DMS 273 treated with DMSO at 0.1 percent for 48 hours (cell line): ENCODE measurements around the gene AFAP1.

Source experiments
- DNase-seq: peaks from one replicate; lab custom pipeline; 2025; lab: John Stamatoyannopoulos, UW

Gene AFAP1

DNA sequence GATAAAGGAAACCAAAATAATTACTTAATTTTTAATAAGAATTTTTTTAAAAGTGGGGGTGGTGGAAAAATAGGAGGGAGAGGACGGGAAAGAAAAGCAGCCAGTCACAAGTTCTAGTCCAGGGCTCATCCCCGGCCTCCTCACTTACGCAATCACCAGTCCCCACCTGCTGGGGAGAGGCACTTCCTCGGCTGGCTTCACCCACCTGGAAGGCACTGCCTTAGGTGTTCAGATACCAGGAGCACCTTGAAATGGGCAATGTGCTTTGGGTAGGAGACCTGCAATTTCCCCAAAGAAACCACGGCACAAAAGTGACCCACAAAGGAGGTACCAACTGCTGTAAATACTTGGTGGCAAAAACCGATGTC is 23.8 kb downstream of the AFAP1 start:
- DNase-seq = no peak

DNA sequence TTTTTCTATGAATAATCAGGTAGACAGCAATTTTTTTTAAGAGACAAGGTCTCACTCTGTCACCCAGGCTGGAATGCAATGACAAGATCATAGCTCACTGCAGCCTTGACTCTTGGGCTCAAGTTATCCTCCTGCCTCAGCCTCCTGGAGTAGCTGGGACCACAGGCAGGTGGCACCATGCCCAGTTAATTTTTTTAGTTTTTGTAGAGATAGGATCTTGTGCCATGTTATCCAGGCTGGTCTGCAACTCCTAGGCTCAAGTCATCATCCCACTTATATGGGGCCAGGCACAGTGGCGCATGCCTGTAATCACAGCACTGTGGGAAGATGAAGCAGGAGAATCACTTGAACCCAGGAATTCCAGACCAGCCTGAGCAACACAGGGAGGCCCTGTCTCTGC is 26.8 kb downstream of the AFAP1 start:
- DNase-seq = no peak

DNA sequence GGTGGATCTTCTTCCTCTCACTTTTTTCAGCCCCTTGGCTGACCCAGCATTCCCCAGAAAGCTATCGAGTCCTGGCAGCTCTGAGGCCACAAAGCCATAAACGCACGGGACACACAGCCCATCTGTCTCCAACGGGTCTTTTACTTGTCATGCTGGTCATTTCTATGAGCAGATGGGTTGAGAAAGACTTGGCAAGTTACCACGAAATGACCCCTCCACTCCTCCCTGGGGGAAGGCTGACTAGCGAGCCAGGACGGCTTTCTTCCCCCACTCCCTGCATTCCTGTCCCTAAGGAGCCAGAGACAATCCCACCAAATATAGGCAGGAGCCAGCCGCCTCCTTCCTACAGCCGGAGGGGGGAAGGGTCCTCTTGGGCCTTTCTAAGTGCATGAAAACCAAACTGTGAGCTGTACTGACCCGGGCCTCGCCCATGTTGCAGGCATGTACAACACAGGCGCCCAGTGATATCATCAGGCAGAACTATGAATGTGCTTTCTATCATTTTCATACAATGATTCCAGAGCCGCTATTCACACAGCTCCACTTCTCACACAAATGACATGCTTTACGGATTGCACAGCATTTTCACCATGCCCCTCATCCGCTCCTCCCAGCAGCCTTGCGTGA is 28.6 kb downstream of the AFAP1 start:
- peak; percentile 31 for DNase-seq

DNA sequence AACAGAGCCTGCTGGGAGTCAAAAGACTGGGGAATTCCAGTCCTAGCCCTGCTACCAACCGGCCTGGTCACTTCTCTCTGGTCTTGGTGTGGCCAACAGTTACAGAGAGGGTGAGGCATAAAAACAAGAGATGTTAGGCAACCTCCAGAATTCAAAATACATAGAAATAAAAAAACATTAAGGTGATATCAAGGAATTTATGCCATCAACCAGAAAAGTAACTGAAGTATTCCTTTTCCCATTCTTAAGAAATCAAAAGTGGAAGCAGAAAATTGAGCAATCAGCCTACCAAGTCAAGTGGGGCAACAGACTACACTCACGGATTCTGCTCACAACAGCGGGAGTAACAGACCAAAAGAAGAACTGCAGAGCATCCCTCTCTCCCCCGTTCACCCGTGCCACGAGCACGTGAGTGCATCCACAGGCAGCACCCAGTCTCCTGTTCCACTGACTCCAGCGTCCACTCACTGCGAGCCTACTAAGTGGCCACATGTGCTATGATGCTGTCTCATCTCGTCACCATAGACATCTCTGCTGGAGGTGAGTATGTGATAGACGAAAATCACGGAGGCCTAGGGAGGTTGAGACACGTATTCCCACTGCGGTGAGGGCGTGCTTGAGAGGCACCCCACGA is 29.3 kb downstream of the AFAP1 start:
- no peak for DNase-seq

DNA sequence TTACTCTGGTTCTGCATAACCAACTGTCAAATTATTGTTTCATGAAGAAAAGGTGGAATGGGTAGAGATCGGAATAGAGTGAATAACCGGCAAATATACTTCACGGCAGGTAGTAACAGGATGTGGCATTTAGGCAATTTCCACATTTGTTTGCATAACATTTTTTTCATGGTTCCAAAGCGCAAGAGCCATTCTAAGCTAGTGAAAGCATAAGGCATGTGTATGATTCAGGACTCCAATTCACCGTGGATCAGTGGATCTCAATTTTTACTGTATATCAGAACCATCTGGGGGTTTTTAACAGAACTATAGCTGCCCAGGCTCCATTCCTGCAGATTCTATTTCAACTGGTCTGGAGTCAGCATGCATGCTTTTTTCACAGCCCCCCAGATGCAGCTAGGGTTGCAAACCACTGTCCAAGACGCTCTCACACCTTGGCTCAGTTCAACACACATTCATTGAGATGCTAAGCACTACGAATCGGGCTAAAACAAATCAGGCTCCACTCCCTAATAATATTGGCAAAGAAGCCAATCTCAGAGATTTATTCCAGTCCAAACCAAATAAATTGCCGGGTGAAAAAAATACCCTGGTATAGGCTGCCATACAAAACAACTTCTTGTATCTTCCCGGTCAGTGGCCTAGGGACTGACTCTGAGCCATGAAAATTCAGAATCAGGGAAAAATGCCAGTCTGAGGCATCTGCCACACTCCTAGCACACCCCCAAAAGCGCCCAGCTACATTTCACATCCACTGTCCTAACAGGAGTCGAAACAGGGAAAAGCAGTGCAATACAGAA is 30.0 kb downstream of the AFAP1 start:
- no peak for DNase-seq

DNA sequence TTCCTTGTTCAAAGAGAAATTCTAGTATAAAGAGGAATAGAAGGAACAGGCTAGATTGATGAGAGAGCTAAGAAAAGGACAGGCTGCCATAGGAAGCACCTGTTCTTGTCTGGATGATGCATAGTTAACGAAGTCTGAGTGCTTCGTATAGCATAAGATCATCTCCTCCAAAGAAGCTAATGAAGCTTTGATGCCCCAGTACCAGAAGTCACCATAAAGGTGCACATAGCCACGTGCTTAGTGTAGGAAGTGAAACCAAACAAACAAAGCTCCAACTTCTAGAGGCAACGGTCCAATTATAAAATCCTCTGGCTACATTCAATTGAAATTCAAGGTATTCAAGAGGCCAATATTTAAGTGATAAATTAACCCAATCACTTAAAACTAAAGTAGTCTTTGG is 31.0 kb downstream of the AFAP1 start:
- DNase-seq = no peak

DNA sequence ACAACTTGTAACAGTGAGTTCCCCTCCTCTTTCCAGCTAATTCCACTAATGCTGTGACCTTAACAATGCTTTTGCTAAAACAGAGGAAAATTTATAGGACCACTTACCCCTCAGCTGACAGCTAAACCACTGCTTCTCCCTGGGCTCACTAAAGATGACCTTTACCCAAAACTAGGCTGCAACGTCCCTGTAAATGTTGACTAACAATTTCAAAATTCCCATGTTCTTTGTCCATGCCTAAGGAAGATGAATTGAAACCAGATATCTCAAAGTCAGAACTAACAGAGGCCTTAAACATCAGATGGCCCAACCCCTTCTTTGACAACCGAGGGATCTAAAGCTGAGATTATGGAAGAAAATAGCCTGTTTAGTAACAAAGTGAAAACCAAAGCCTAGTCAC is 32.5 kb downstream of the AFAP1 start:
- DNase-seq = no peak

DNA sequence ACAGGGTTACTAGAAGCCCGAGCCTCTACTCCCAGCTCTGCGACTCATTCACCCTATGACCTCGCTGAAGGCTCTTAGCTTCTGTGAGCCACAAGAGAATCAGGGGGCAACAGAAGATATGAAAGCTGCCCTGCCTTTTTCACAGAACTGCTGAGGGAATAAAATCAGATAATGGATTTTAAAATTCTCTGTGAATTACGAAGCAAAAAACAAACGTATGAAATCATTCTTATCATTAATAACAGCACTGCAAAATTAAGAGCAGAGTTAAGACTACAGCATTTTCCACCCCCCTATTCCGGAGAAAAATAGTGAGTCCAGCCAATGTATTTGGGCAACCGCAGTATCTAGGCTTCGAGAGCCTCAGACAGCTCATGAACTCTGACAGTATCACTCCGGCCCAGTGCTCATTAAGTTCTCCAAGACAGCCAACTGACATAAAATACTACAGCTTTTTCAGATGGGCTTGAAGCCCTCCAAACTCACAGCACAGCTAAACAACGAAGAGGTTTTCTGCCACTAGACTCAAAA is 33.4 kb downstream of the AFAP1 start:
- DNase-seq = no peak

DNA sequence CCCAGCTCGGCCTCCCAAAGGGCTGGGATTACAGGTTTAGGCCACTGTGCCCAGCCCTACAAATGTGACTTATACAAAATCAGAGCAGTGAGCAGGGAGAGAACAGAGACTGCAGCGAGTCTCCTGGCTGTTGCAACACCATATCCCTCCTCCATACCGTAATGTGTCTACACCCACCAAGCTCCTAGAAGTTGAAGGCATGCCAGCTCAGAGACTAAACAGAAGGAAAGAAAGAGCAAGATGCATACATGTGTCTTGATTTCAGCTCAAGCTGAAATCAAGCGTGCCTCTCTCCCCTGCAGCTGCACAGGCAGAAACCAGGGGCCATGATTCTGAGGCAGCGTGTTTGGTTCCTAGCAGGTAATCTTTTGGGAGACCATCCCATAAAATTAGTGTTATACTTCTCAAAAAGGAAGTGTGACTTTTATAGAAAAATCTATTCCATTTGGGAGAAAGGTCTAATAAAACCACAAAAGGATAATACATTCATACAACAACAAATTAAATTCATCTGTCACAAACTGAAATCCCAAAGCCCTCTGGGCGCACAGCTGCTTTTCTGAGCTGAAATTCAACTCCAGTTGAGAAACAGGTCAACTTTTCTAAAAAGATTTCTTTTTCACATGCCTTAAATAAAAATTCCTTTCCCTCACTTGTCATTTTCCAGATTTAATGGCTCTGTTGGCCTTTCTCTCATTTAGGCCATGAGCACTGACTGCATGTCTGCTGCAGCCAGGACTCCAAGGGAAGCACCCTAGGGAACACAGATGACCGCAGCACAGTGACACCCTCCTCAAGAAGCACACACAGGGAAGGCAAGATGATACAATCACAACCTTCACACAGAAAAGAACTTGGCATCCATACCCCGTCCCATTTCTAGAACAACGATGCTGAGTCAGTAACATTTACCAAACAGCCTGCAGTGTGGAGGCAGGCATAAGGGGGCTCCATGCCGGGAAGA is 34.4 kb downstream of the AFAP1 start:
- peak; percentile 50 for DNase-seq

DNA sequence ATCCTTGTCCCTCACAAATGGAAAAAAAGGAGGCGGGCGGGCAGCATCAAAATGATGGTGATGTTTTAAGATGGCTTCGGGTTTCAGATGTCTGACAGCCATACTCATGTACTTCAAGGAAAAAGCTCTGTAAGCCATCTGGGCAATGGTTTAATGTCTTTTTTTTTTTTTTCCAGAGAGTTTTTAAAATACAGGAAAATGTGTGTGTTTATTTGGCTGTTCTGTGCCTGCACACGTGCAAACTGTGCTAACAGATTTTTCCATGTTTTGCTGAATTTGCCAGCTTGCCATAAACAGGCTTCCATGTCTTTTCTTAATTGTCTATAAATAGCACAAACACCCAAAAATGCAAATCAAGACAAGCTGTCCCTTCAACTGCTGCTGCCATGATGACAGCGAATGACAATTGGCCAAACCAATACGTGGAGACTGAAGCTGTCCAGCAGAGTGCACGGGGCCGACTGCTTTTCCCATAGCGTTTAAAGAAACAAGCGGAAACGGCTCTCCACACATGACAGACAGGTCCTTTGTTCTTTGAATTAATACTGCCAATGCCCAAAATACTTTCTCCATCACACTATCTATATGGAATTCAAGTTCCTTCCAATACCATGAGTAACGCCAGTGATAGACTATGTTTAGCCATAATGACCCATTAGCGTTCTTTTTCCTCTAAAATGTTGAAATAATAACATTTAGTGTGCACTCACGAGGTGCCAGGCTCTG is 35.7 kb downstream of the AFAP1 start:
- no peak for DNase-seq

DNA sequence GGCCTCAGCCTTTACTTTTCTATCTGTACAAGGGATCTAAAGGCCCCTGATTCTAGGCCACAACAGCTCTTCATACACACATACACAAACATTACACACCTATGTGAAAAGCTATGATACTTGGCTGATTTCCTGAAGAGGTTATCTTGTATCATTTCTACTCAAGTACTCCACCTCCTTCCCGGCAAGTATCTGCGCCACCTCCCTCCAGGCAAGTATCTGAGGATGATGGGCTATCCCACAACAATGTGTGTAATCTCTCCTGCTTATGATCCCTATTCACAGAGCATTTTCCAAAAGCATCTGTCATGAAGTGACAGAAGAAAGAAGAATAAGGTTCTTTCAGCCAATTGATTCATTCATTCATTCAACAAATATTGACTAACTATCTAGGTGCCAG is 36.8 kb downstream of the AFAP1 start:
- DNase-seq = no peak

DNA sequence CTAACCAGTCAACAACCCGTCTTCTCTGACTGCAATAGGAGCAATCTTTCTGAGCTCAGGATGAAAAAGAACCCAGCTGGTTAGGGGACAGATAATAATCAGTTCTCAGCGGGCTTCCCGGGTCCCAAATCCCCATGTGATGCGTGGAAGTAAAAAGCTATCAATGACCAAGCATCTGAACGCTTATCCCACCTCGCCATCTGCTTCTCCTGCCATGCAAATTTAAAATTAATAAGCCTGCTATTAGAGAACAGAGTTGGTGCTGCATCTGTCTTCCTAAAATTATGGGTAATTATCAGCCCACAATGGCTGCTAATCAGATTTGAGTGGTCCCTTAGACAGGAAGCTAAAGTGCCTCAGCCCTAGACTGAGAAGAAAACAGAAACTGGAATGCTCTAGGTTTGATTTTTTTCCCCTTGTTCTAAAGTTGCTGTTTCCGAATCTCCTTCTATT is 37.5 kb downstream of the AFAP1 start:
- DNase-seq = peak; percentile 89

DNA sequence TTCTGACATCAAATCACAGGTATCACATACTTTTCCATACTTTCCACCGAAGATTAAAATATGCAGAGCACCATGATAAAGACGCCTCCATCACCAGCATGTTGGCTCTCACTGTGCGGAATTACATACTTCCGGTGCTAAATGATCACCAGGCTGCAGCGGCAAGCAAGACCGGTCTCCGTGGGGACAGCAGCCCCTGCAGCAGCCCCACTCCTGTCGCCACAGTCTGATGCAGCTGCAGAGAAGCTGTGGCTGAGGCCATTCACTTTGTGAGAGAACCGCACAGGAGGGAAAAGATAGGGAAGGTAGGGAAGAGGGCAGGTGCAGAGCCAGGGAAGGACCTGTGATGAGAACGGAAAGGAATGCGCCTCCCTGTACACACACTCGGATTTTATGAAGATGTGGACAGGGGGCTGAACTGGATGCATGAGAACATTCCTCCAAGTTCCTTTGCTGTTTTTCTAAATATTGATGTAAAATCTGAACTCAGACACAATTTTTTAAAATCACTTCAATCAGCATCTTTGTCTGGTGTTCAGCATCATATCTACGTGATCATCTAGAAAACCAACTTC is 38.3 kb downstream of the AFAP1 start:
- no peak for DNase-seq

DNA sequence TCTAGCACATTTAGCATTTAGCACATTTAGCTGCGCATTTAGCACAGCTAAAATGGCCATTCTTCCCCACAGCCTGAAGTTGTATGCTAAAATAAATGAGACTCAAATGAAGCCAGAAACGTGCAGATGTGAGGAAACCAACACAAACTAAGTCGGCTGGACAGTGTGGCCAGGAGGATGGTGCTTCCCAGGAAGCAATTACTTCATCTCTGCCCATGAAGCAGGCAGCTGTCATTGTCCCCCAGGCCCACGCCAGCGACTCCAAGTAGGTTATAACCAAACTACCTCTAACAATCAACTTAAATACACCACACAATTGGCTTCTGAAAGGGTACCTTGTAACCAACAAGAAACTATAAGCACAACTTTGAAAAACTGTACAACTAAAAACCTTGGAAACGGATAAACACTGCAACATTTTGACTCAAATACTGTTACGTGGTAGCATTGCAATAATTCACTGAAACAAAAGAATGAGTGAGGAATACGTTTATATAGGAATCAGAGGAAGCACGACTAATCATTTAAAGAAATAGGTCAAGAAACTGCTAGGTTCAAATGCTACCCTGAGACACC is 39.2 kb downstream of the AFAP1 start:
- no peak for DNase-seq

DNA sequence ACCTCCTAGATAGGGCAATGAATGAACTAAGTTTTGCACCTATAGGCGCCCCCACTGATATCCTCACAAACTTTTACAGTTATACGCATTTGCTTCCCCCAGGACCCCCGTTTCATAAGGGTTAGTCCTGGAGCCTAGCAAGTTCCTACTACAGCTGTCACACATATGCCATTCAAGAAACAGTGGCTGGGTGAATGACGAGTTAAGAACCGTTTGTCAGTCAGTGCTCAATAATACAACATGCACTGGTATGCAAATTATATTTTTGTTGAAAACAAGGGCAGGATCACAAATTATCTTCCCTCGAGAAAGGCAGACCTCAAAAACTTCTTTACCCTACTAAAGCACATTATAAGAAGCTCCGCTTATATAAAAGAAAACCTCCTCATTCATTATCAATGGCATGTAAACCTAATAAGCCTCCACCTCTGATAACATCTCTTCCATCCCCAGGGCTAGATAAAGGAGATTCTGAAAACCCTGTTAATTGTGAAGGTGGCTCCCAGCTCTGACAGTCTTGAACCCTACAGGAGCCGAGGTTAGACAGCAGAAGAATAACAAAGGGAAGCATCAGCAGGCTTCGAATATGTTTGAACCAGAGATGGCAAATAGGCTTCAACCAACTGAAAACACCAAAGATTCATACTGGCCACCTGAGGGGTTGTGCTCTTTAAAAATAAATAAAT is 40.3 kb downstream of the AFAP1 start:
- DNase-seq = no peak

DNA sequence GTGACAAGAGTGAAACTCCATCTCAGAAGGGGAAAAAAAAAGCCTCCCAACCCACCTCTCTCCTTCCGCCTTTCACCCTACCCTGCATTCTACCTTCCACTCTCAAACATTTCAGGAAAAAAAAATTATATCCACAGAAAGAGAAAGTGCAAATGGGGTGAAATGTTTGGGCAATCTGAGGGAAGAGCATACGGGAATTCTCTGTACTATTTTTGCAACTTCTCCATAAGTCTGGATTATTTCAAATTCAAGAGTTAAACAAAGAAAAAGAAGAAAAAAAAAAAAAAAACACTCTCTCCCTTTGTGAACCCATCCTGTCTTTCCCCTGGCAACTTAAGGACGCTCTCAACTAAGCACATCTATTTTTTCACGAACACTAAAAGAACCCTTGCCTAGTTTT is 41.3 kb downstream of the AFAP1 start:
- DNase-seq = no peak

DNA sequence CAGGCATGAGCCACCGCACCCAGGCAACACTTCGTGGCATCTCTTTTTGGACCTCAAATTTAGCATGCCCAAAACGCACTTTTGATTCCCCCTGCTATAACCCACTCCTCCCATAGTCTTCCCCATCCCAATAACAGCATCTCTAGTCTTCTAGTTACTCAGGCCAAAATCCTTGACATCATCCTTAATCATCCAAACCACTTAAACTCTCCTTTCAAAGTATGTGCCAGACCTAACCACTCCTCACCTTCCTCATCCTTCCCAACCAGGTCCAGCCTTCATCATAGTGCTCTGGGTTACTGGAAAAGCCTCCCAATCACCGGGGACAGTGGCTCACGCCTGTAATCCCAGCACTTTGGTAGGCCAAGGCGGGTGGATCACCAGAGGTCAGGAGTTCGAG is 41.9 kb downstream of the AFAP1 start:
- DNase-seq = no peak

DNA sequence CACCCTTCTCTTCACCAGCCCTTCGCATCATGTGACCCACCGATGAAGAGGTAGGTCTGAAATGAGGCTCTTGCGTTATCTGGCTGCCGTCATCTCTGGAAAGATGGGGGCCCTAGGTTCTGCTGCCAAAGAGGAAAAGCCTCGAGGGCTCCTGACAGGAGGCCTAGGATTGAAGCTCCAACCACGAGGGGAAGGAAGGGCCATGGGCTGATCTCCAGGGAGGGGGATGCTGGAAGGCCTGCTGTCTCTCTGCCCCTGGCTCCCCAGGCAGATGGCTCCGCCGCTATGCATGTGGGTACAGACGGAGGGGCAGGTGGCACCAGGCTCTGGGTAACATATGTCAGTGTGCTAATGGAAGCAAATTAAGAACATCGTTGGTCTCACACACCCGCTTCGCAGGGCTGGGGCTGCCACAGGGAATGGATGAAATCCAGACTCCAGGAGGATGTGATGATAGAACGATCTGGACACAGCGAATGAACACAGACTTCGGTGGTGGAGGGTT is 44.9 kb downstream of the AFAP1 start:
- peak; percentile 96 for DNase-seq

DNA sequence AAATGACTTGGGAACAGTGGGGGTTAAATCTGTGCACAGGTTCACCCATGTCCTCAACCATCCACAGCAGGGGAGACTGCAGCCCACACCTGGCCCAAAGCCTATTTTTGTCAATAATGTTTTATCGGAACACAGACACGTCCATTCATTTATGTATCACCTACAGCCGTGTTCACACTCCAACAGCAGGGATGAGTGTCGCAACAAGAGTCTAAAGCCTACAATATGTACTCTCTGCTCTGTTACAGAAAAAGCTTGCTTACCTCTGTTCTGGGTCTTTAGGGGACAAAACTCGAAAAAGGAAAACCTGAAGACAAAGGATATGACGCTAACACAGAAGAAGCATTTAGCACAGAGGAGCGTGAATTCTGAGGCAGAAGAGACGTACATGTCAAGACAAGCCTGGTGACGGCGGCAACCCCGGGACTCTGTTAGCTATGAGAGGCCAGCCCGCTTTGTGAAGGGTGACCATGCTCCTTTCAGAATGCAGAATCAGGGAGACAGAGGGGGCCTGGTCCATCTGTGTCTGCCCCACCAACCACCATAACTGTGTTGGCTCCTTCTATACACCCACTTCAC is 45.5 kb downstream of the AFAP1 start:
- no peak for DNase-seq
